H1 (cell line): ENCODE data around the gene ATPAF2. TPM values are rescaled to one million over a fixed set of nuclear protein-coding genes. Genes with fewer than 3 reads are reported as not detected.

Source experiments
- MAFK ChIP-seq: IDR thresholded peaks from 2 replicates; pipeline ENCODE4 v1.6.1; 2012; ENCODE audit warnings: low read depth, mild to moderate bottlenecking, improper control_type of control experiment, low read length
- SP2 ChIP-seq: IDR thresholded peaks from 2 replicates; pipeline ENCODE4 v1.6.1; 2012; ENCODE audit warnings: mild to moderate bottlenecking, low read length, inconsistent platforms
- polyA plus RNA-seq, 7 experiments: library from polyadenylated mRNA; depleted of rRNA in 3 of 7; stranded (reverse) in 5 of 7; unstranded in 2 of 7; fragments of >200 nt in 5 of 7; fragments of 200-250 nt in 2 of 7; gene quantifications; 1 replicate in 5 of 7; 2 replicates in 1 of 7; 4 replicates in 1 of 7; pipeline versions ENCODE4 v1.2.1 to v1.2.3, GENCODE V29; 2011 to 2013; ENCODE audit warnings: missing spikeins in 2 of 7, mixed read lengths in 2 of 7
- total RNA-seq: library from RNA; stranded (reverse); fragmentation: NEBNext Ultra II Directional; extraction: Animal tissue kit (Norgen Biotek cat#: 25700); gene quantifications from 2 replicates; pipeline ENCODE4 v1.2.1, GENCODE V29; 2021
- TF ChIP-seq, protein P1 (sequence below): fragments of 300-600 bp; sonication (generic); IDR thresholded peaks from 2 replicates; pipeline ENCODE4 v1.7.1; 2012; ENCODE audit warnings: low read length, moderate library complexity, mild to moderate bottlenecking, inconsistent platforms; ENCODE audit not compliant: insufficient replicate concordance

Gene ATPAF2
- total and polyA plus RNA-seq, 2 of the 8 experiments (the other 6 are each of a cell fraction or from before 2014, with no cell fraction given): 19.6 to 22.9 TPM

DNA sequence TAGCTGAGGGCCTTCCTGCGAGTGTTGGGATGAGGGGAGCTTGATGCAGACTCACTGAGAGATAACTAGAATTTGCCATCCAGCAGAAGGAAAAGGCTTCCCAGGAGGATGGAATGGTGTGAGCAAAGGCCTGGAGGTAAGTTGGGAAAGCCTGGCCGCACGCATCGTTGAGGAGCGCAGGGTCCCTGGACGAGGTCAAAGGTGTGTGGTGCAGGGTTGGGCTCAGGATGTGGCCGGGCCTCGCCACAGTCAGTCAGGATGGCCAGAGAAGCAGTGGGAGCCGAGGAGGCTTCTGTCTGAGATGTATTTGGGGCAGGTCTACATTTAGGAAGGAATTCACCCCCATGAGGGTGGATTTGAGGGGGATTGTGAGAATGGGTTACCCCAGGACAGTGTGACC is 49.9 kb downstream of the ATPAF2 start (continued):
- TF ChIP-seq, protein P1, sequence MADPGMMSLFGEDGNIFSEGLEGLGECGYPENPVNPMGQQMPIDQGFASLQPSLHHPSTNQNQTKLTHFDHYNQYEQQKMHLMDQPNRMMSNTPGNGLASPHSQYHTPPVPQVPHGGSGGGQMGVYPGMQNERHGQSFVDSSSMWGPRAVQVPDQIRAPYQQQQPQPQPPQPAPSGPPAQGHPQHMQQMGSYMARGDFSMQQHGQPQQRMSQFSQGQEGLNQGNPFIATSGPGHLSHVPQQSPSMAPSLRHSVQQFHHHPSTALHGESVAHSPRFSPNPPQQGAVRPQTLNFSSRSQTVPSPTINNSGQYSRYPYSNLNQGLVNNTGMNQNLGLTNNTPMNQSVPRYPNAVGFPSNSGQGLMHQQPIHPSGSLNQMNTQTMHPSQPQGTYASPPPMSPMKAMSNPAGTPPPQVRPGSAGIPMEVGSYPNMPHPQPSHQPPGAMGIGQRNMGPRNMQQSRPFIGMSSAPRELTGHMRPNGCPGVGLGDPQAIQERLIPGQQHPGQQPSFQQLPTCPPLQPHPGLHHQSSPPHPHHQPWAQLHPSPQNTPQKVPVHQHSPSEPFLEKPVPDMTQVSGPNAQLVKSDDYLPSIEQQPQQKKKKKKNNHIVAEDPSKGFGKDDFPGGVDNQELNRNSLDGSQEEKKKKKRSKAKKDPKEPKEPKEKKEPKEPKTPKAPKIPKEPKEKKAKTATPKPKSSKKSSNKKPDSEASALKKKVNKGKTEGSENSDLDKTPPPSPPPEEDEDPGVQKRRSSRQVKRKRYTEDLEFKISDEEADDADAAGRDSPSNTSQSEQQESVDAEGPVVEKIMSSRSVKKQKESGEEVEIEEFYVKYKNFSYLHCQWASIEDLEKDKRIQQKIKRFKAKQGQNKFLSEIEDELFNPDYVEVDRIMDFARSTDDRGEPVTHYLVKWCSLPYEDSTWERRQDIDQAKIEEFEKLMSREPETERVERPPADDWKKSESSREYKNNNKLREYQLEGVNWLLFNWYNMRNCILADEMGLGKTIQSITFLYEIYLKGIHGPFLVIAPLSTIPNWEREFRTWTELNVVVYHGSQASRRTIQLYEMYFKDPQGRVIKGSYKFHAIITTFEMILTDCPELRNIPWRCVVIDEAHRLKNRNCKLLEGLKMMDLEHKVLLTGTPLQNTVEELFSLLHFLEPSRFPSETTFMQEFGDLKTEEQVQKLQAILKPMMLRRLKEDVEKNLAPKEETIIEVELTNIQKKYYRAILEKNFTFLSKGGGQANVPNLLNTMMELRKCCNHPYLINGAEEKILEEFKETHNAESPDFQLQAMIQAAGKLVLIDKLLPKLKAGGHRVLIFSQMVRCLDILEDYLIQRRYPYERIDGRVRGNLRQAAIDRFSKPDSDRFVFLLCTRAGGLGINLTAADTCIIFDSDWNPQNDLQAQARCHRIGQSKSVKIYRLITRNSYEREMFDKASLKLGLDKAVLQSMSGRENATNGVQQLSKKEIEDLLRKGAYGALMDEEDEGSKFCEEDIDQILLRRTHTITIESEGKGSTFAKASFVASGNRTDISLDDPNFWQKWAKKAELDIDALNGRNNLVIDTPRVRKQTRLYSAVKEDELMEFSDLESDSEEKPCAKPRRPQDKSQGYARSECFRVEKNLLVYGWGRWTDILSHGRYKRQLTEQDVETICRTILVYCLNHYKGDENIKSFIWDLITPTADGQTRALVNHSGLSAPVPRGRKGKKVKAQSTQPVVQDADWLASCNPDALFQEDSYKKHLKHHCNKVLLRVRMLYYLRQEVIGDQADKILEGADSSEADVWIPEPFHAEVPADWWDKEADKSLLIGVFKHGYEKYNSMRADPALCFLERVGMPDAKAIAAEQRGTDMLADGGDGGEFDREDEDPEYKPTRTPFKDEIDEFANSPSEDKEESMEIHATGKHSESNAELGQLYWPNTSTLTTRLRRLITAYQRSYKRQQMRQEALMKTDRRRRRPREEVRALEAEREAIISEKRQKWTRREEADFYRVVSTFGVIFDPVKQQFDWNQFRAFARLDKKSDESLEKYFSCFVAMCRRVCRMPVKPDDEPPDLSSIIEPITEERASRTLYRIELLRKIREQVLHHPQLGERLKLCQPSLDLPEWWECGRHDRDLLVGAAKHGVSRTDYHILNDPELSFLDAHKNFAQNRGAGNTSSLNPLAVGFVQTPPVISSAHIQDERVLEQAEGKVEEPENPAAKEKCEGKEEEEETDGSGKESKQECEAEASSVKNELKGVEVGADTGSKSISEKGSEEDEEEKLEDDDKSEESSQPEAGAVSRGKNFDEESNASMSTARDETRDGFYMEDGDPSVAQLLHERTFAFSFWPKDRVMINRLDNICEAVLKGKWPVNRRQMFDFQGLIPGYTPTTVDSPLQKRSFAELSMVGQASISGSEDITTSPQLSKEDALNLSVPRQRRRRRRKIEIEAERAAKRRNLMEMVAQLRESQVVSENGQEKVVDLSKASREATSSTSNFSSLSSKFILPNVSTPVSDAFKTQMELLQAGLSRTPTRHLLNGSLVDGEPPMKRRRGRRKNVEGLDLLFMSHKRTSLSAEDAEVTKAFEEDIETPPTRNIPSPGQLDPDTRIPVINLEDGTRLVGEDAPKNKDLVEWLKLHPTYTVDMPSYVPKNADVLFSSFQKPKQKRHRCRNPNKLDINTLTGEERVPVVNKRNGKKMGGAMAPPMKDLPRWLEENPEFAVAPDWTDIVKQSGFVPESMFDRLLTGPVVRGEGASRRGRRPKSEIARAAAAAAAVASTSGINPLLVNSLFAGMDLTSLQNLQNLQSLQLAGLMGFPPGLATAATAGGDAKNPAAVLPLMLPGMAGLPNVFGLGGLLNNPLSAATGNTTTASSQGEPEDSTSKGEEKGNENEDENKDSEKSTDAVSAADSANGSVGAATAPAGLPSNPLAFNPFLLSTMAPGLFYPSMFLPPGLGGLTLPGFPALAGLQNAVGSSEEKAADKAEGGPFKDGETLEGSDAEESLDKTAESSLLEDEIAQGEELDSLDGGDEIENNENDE: no peak
- TF ChIP-seq MAFK (no peak), SP2 (no peak)
- TF ChIP-seq, all 59 proteins: peak for 0
